GM10248 (cell line): ENCODE results near the gene FNIP1.
"Not testable (repeated sequence)": the region's sequence is repeated elsewhere in the genome, so short reads cannot be mapped to it uniquely, and the experiment has no call there.

ENCODE experiments used
- CTCF ChIA-PET: fragments of 300-600 bp; sonication (Branson Sonifier 250); formaldehyde crosslinking; extraction: SDS; loops from one replicate; lab custom pipeline; 2021; ENCODE audit warnings: antibody characterized with exemption; lab: Yijun Ruan, JAX
- POLR2A ChIA-PET: fragments of 350-650 bp; sonication (Branson Sonifier 250); formaldehyde crosslinking; extraction: SDS; loops from one replicate; lab custom pipeline; 2020; ENCODE audit warnings: antibody characterized with exemption; lab: Yijun Ruan, JAX
- DNase-seq: peaks from one replicate; pipeline ENCODE4 v3.0.0; 2012; ENCODE audit errors: extremely low spot score
- TF ChIP-seq, protein P1 (sequence below): IDR thresholded peaks from 2 replicates; pipeline ENCODE4 v1.5.1; 2012; ENCODE audit warnings: mild to moderate bottlenecking, low read depth; ENCODE audit errors: extremely low read depth, missing control alignments, control extremely low read depth

FNIP1 gene

DNA sequence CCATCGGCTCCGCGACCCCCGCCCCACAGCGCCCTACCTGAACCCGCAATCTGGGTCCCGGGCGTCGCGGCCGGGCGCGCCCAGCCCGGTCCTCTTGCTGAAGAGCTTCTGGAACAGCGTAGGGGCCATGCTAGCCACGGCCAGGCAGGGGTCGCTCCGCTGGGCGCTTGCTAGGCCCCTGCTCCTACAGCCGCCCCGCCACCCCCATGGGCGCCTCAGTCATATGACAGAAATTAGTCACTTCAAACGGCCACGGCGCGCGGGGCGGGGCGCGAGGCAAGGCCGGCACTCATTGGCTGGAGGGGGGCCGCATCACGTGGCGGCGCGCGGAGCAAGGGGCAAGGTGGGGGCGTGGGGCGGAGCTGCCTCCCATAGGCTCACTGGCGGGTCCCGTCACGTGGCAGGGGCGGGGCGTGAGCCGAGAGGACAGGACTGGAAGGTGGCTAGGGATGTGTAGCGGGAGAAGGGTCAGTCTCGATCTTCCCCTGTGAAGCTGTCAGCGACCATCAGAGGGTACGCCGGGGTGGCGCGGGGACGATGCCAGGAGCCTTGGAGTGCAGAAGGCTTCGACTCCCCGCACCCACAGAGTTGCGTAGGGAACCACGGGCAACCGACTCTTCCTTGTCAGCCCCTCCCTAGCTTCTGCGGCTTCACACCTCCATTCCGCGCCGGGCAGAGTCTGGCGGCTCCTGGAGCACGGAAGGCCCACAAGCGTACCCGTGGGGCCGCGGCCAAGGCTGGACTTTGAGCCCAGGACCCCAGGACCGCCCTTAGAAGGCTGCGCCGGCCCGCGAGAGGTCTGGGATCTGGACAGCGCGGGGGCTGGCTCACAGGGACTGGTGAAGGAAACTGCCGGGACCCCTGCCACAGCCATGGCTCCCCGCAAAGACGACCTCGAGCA is at the start of gene FNIP1:
Gene FNIP1, minus strand, starts transcription at position 225 of the 901 bp plus-strand sequence. Its CDS starts 96 bp downstream, at position 129.
- POLR2A ChIA-PET = interaction anchor here (0.7 to 1.6 kb wide), 5 partner anchors 9 to 405 kb away, joined by 3 to 8 read pairs (median 3); no protein-coding TSS in a partner anchor
- peak; percentile 99 for DNase-seq
- CTCF ChIA-PET = interaction anchor here (0.8 to 4.4 kb wide), 6 partner anchors 10 to 265 kb away, joined by 4 to 22 read pairs (median 4); no protein-coding TSS in a partner anchor
- TF ChIP-seq, protein P1, sequence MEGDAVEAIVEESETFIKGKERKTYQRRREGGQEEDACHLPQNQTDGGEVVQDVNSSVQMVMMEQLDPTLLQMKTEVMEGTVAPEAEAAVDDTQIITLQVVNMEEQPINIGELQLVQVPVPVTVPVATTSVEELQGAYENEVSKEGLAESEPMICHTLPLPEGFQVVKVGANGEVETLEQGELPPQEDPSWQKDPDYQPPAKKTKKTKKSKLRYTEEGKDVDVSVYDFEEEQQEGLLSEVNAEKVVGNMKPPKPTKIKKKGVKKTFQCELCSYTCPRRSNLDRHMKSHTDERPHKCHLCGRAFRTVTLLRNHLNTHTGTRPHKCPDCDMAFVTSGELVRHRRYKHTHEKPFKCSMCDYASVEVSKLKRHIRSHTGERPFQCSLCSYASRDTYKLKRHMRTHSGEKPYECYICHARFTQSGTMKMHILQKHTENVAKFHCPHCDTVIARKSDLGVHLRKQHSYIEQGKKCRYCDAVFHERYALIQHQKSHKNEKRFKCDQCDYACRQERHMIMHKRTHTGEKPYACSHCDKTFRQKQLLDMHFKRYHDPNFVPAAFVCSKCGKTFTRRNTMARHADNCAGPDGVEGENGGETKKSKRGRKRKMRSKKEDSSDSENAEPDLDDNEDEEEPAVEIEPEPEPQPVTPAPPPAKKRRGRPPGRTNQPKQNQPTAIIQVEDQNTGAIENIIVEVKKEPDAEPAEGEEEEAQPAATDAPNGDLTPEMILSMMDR = no peak

DNA sequence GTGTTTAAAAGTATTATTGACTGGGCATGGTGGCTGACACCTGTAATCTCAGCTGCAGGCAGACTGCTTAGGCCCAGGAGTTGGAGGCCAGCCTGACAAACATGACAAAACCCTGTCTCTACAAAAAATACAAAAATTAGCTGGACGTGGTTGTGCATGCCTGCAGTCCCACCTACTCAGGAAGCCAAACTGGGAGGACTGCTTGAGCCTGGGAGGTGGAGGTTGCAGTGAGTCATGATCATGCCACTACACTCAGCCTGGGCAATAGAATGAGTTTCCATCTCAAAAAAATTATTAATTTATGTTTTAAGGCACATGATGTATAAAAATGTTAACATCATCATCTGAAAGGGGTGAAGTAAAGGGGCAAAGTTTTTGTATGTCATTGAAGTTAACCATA is 49.7 kb upstream of the FNIP1 start:
- ChIA-PET POLR2A (no interaction called here), CTCF (interaction anchor here (1.2 kb wide), 1 partner anchor 25 kb away, joined by 3 read pairs; no protein-coding TSS in a partner anchor)
- DNase-seq = no peak
- TF ChIP-seq, protein P1 = no peak

DNA sequence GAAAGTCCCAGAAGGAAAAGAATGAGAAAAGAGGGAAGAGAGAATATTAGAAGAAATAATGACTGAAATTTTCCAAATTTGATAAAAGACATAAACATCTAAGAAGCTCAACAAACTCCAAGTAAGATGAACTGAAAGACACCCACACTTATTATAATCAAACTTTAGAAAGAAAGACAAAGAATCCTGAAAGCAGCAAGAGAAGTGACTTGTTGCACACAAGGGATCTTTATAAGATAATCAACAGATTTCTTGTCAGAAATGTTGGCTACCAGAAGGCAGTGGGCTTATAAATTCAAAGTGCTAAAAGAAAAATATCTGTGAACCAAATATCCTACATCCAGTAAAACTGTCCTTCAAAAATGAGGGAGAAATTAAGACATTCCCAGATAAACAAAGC is 49.0 kb upstream of the FNIP1 start:
- CTCF ChIA-PET = no interaction called here
- TF ChIP-seq, protein P1 = no peak
- DNase-seq = no peak
- POLR2A ChIA-PET = no interaction called here

DNA sequence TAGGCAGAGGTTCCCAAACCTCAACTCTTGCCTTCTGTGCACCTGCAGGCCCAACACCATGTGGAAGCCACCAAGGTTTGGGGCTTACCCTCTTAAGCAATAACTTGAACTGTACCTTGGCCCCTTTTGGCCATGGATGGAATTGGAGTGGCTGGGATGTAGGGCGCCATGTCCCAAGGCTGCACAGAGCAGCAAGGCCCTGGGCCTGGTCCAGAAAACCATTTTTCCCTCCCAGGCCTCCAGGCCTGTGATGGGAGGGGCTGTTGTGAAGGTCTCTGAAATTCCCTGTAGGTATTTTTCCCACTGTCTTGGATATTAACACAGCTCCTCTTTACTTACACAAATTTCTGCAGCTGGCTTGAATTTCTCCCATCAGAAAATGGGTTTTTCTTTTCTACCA is 46.2 kb upstream of the FNIP1 start:
- DNase-seq, CTCF ChIA-PET, POLR2A ChIA-PET: not testable (repeated sequence)

DNA sequence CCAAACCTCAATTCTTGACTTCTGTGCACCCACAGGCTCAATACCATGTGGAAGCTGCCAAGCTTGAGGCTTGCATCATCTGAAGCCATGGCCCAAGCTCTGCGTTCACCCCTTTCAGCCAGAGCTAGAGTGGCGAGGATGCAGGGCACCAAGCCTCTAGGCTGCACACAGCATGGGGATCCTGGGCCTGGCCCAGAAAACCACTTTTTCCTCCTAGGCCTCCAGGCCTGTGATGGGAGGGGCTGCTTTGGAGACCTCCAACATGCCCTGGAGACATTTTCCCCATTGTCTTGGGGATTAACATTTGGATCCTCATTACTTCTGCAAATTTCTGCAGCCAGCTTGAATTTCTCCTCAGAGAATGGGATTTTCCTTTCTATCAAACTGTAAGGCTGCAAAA is 35.9 kb upstream of the FNIP1 start:
- DNase-seq, CTCF ChIA-PET, POLR2A ChIA-PET: not testable (repeated sequence)

DNA sequence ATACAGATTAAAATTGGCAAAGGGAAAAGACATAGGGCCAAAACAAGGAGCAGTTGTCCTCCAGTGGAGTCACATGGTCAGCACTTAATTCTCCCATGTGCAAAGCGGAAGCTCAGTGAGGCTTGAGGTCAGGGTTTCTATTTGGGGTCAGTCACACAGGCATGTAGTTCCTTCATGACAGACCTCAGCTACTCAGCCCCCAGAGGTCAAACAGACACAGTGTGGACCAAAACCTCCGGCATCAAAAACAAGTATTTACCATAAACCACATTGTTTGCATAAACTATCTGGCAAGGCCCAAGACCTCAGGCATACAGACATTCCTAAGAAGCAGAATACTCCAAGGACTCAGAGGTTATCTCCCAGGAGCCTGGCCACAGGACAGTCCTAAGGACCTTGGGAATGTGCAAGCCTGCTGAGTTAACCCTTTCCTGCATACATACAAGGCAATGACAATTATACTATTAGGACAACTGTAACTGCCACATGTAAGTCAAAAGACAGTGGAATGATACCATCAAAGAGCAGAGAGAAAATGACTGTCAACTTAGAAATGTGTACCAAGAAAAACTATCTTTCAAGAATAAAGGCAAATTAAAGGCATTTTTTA is 28.7 kb upstream of the FNIP1 start:
- TF ChIP-seq, protein P1 = no peak
- POLR2A ChIA-PET = no interaction called here
- CTCF ChIA-PET = no interaction called here
- DNase-seq = peak; percentile 41

DNA sequence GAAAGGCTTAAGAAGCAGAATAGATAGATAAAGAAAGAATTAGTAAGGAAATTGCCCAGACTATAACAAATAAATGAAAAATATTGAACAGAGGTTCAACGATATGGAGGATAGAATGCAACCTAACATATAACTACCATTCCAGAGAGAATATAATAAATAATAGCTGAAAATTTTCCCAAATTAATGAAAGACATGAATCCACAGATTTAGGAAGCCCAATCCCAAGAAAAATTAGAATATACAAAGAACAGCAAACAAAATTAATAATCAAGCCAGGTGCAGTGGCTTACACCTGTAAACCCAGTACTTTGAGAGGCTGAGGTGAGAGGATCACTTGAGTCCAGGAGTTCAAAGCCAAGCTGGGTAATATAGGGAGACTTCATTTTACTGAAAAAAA is 27.8 kb upstream of the FNIP1 start:
- TF ChIP-seq, protein P1 = no peak
- CTCF ChIA-PET = no interaction called here
- POLR2A ChIA-PET = no interaction called here
- DNase-seq = no peak
